ENCODE results near the gene RHCG.

RHCG gene

GRCh38 chr15:89442671-89443307 is 53.6 kb downstream of the RHCG start:
- FAIRE-seq = no peak

- no peak for FAIRE-seq
These were observed 54.2 kb downstream of the RHCG start for GRCh38 chr15:89442155-89442554.

GRCh38 chr15:89441295-89441812 is 55.0 kb downstream of the RHCG start:
- FAIRE-seq = no peak

GRCh38 chr15:89439764-89440163 is 56.6 kb downstream of the RHCG start:
- FAIRE-seq = no peak

GRCh38 chr15:89436560-89437311 is 59.6 kb downstream of the RHCG start:
- FAIRE-seq = no peak

GRCh38 chr15:89435362-89435761 is 61.0 kb downstream of the RHCG start:
- FAIRE-seq = no peak

- FAIRE-seq = no peak
These were observed 62.7 kb downstream of the RHCG start for GRCh38 chr15:89433686-89434085.

- FAIRE-seq = no peak
These were observed 65.6 kb downstream of the RHCG start for GRCh38 chr15:89430530-89431341.

- no peak for FAIRE-seq
These were observed 66.4 kb downstream of the RHCG start for GRCh38 chr15:89429986-89430385.

- FAIRE-seq = no peak
These were observed 67.4 kb downstream of the RHCG start for GRCh38 chr15:89429023-89429422.

GRCh38 chr15:89428246-89428645 is 68.1 kb downstream of the RHCG start:
- FAIRE-seq = no peak

- FAIRE-seq = no peak
These were observed 69.9 kb downstream of the RHCG start for GRCh38 chr15:89426500-89426899.

GRCh38 chr15:89423981-89424380 is 72.4 kb downstream of the RHCG start:
- FAIRE-seq = no peak

All from endometrium (tissue), 2 donors.